Measurements from ENCODE around the gene ZMYND11. TPM values are rescaled to one million over a fixed set of nuclear protein-coding genes. Genes with fewer than 3 reads are reported as not detected.

Gene ZMYND11
- total RNA-seq, 1 experiment from 2014 or later: 40.3 TPM

- Mint-ChIP-seq H3K4me3 (ENCODE audit: low read depth, unreplicated experiment) (no peak overlapping the region), H3K4me1 (ENCODE audit: low read depth, unreplicated experiment) (peaks cover 7% of the 10 kb centered on the region), H3K27ac (ENCODE audit: unreplicated experiment) (no peak overlapping the region), H3K36me3 (ENCODE audit: insufficient read depth, unreplicated experiment) (no peaks in the 10 kb centered on the region), H3K27me3 (ENCODE audit: unreplicated experiment) (no peaks in the 10 kb centered on the region), H3K9me3 (ENCODE audit: low read depth, unreplicated experiment) (no peaks in the 10 kb centered on the region)
- intact Hi-C loops (cut with micrococcal nuclease; ENCODE audit: unreplicated experiment): no loop called here
- TF ChIP-seq, protein P1, sequence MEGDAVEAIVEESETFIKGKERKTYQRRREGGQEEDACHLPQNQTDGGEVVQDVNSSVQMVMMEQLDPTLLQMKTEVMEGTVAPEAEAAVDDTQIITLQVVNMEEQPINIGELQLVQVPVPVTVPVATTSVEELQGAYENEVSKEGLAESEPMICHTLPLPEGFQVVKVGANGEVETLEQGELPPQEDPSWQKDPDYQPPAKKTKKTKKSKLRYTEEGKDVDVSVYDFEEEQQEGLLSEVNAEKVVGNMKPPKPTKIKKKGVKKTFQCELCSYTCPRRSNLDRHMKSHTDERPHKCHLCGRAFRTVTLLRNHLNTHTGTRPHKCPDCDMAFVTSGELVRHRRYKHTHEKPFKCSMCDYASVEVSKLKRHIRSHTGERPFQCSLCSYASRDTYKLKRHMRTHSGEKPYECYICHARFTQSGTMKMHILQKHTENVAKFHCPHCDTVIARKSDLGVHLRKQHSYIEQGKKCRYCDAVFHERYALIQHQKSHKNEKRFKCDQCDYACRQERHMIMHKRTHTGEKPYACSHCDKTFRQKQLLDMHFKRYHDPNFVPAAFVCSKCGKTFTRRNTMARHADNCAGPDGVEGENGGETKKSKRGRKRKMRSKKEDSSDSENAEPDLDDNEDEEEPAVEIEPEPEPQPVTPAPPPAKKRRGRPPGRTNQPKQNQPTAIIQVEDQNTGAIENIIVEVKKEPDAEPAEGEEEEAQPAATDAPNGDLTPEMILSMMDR (IDR thresholded peaks at IDR 0.05; ENCODE audit: unreplicated experiment): no peak
- CTCF ChIA-PET: no interaction called here
- BruUV-seq (replicated peaks): no TSS peak
- DNase-seq: no peak
These were observed 30.8 kb upstream of the ZMYND11 start for GRCh38 chr10:104416-104815.

GRCh38 chr10:104862-105565, 30.2 kb upstream of the ZMYND11 start:
- TF ChIP-seq, protein P1 (IDR thresholded peaks at IDR 0.05; ENCODE audit: unreplicated experiment): no peak
- intact Hi-C loops (cut with micrococcal nuclease; ENCODE audit: unreplicated experiment): no loop called here
- no TSS peak for BruUV-seq (replicated peaks)

GRCh38 chr10:105806-106205, 29.4 kb upstream of the ZMYND11 start:
- no peak for DNase-seq
- CTCF ChIA-PET: no interaction called here
- BruUV-seq (replicated peaks): no TSS peak
- peaks cover 7% of the 10 kb centered on the region for H3K4me1 Mint-ChIP-seq (ENCODE audit: low read depth, unreplicated experiment)
- H3K27ac Mint-ChIP-seq (ENCODE audit: unreplicated experiment): no peak overlapping the region
- no peak overlapping the region for H3K4me3 Mint-ChIP-seq (ENCODE audit: low read depth, unreplicated experiment)
- no peaks in the 10 kb centered on the region for H3K36me3 Mint-ChIP-seq (ENCODE audit: insufficient read depth, unreplicated experiment)
- no peaks in the 10 kb centered on the region for H3K27me3 Mint-ChIP-seq (ENCODE audit: unreplicated experiment)
- intact Hi-C loops (cut with micrococcal nuclease; ENCODE audit: unreplicated experiment): no loop called here
- TF ChIP-seq, protein P1 (IDR thresholded peaks at IDR 0.05; ENCODE audit: unreplicated experiment): no peak
- H3K9me3 Mint-ChIP-seq (ENCODE audit: low read depth, unreplicated experiment): no peaks in the 10 kb centered on the region

More at GRCh38 chr10:104862-105565, 30.2 kb upstream of the ZMYND11 start:
- Mint-ChIP-seq H3K36me3 (ENCODE audit: insufficient read depth, unreplicated experiment) (no peaks in the 10 kb centered on the region), H3K4me1 (ENCODE audit: low read depth, unreplicated experiment) (peaks cover 7% of the 10 kb centered on the region), H3K4me3 (ENCODE audit: low read depth, unreplicated experiment) (no peak overlapping the region), H3K9me3 (ENCODE audit: low read depth, unreplicated experiment) (no peaks in the 10 kb centered on the region), H3K27me3 (ENCODE audit: unreplicated experiment) (no peaks in the 10 kb centered on the region), H3K27ac (ENCODE audit: unreplicated experiment) (no peak overlapping the region)
- no peak for DNase-seq
- CTCF ChIA-PET: no interaction called here

- no TSS peak for BruUV-seq (replicated peaks)
- H3K4me1 Mint-ChIP-seq (ENCODE audit: low read depth, unreplicated experiment): peaks cover 7% of the 10 kb centered on the region
- CTCF ChIA-PET: no interaction called here
- TF ChIP-seq, protein P1 (IDR thresholded peaks at IDR 0.05; ENCODE audit: unreplicated experiment): no peak
- intact Hi-C loops (cut with micrococcal nuclease; ENCODE audit: unreplicated experiment): no loop called here
- no peaks in the 10 kb centered on the region for H3K36me3 Mint-ChIP-seq (ENCODE audit: insufficient read depth, unreplicated experiment)
- H3K4me3 Mint-ChIP-seq (ENCODE audit: low read depth, unreplicated experiment): no peak overlapping the region
- DNase-seq: no peak
- H3K27me3 Mint-ChIP-seq (ENCODE audit: unreplicated experiment): no peaks in the 10 kb centered on the region
- H3K27ac Mint-ChIP-seq (ENCODE audit: unreplicated experiment): no peak overlapping the region
- no peaks in the 10 kb centered on the region for H3K9me3 Mint-ChIP-seq (ENCODE audit: low read depth, unreplicated experiment)
These were observed 28.5 kb upstream of the ZMYND11 start for GRCh38 chr10:106740-107139.

Data from Calu3 (cell line).